Parathyroid adenoma (tissue), 2 donors: ENCODE results near the gene SDSL.

Experiments used
- H2AFZ ChIP-seq: fragments of 300-600 bp; sonication (generic); one replicate; pipeline ENCODE4 v1.7.0; 2017; ENCODE audit warnings: antibody characterized with exemption, mild to moderate bottlenecking
- H3K27ac ChIP-seq: fragments of 300-600 bp; sonication (generic); one replicate; pipeline ENCODE4 v1.7.0; 2017
- H3K27me3 ChIP-seq: fragments of 300-600 bp; sonication (generic); one replicate; pipeline ENCODE4 v1.7.0; 2017; ENCODE audit warnings: low read length; ENCODE audit not compliant: control insufficient read depth, insufficient read depth
- H3K36me3 ChIP-seq: fragments of 300-600 bp; sonication (generic); one replicate; pipeline ENCODE4 v1.7.0; 2017; ENCODE audit warnings: low read length; ENCODE audit not compliant: control insufficient read depth, insufficient read depth
- H3K4me1 ChIP-seq: fragments of 300-600 bp; sonication (generic); one replicate; pipeline ENCODE4 v1.7.0; 2017; ENCODE audit warnings: control low read depth
- H3K4me2 ChIP-seq: fragments of 300-600 bp; sonication (generic); one replicate; pipeline ENCODE4 v1.7.0; 2017; ENCODE audit warnings: low read length
- H3K4me3 ChIP-seq: fragments of 300-600 bp; sonication (generic); one replicate; pipeline ENCODE4 v1.7.0; 2017; ENCODE audit warnings: low read depth, low read length
- H3K79me2 ChIP-seq: fragments of 300-600 bp; sonication (generic); one replicate; pipeline ENCODE4 v1.7.0; 2017; ENCODE audit warnings: control low read depth
- H3K9ac ChIP-seq: fragments of 300-600 bp; sonication (generic); one replicate; pipeline ENCODE4 v1.7.0; 2017; ENCODE audit warnings: mild to moderate bottlenecking
- H3K9me3 ChIP-seq: fragments of 300-600 bp; sonication (generic); one replicate; pipeline ENCODE4 v1.7.0; 2017; ENCODE audit warnings: low read length; ENCODE audit not compliant: control insufficient read depth
- TF ChIP-seq, protein P1 (sequence below): fragments of 300-600 bp; sonication (generic); IDR thresholded peaks from one replicate; pipeline ENCODE4 v1.7.0; 2017; ENCODE audit warnings: antibody characterized with exemption, mild to moderate bottlenecking
- donor health status: primary hyperparathyroidism.

Gene SDSL

DNA sequence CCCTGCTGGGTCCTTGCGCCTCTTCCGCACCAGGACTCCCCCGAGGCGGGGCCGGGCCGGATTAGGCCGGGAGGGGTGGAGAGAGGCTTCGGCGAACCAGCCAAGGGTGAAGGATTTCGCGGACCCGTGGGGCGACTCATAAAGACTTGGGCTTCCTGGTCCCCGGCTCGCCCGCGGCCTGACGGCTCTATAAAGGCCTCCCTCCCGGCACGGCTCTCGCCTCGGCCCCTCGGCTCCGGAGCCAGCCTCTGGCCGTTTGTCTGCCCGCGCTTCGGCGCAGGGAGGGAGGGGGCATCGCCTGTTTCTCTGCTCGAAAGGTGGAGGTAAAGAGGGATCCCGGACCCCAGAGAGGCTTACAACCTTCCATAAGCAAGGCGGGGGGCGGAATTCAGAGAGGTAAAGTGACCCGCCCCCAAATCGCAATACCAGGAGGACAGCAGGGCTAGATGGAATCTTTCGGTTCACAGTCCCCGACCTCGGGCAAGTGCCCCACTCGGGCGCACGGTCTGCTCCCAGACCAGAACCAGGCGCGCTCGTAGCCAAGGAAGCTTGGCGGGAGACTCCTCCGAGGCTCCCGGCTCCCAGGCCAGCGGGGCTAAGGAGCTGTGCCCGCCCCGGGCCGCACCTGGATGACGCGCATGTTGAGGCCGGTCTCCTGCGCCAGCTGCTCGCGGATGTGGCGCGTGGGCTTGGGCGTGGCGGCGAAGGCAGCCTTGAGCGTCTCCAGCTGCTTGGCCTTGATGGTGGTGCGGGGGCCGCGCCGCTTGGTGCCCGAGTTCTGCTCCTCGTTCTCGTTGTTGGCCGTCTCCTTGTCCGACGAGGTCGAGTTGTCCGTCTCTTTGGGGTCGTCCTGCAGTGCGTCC lies 45.6 kb downstream of the SDSL start:
- peaks cover 37% of the 10 kb centered on the region for H3K27me3 ChIP-seq
- peak overlapping the region; percentile 38 for H2AFZ ChIP-seq
- peaks cover 3% of the 10 kb centered on the region for H3K4me1 ChIP-seq
- TF ChIP-seq, protein P1, sequence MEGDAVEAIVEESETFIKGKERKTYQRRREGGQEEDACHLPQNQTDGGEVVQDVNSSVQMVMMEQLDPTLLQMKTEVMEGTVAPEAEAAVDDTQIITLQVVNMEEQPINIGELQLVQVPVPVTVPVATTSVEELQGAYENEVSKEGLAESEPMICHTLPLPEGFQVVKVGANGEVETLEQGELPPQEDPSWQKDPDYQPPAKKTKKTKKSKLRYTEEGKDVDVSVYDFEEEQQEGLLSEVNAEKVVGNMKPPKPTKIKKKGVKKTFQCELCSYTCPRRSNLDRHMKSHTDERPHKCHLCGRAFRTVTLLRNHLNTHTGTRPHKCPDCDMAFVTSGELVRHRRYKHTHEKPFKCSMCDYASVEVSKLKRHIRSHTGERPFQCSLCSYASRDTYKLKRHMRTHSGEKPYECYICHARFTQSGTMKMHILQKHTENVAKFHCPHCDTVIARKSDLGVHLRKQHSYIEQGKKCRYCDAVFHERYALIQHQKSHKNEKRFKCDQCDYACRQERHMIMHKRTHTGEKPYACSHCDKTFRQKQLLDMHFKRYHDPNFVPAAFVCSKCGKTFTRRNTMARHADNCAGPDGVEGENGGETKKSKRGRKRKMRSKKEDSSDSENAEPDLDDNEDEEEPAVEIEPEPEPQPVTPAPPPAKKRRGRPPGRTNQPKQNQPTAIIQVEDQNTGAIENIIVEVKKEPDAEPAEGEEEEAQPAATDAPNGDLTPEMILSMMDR, result no peak
- H3K9me3 ChIP-seq, result no peaks in the 10 kb centered on the region
- no peak overlapping the region for H3K9ac ChIP-seq
- H3K36me3 ChIP-seq, result no peaks in the 10 kb centered on the region
- peak overlapping the region; percentile 37 for H3K4me3 ChIP-seq
- peak overlapping the region; percentile 67 for H3K4me2 ChIP-seq
- no peaks in the 10 kb centered on the region for H3K79me2 ChIP-seq
- H3K27ac ChIP-seq, result no peak overlapping the region

DNA sequence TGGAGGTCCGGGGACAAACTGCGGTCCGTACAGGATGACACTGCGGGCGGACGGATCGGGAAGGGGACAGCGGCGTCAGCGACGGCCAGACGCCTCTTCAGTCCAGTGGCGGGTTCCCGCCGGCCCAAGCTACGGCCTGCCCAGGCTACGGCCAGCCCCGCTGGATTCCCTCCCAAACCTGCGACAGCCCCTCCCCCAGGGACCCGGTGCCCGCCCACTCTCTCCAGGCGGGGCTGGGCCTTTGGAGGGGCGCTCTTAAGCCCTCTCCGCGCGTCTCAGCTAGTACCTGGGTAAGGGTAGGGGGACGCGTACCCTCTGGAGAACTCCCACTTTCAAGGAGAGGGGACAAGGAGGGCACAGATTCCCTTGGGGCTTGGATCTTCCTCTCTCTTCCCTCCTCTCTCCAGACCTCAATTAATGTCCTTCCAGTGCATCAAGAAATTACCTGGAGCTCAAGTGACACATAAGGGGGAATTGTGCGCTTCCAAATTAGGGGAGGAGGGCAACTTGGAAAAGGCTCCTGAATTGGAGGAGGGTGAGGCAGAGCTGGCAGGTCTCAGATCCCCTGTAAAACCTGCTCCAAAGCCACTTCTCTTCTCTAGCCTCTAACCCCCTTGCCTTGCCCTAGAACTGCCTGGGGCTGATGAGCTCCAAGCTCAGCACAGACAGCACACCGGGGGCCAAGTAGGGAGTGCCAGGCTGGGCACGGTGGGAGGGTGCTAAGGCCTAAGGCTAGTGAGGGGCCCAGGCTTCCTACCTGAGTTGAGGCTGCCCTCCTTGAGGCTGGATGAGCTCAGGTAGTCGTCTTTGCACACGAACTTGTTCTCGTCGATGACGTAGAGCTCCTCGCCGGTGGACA lies 46.4 kb downstream of the SDSL start:
- Histone ChIP-seq H3K9ac (no peak overlapping the region), H3K27ac (no peak overlapping the region), H3K4me3 (no peak overlapping the region), H3K9me3 (no peaks in the 10 kb centered on the region), H2AFZ (no peak overlapping the region), H3K4me1 (peaks cover 3% of the 10 kb centered on the region), H3K36me3 (no peaks in the 10 kb centered on the region), H3K4me2 (no peak overlapping the region), H3K27me3 (peaks cover 41% of the 10 kb centered on the region), H3K79me2 (no peaks in the 10 kb centered on the region)
- TF ChIP-seq, protein P1, result no peak

DNA sequence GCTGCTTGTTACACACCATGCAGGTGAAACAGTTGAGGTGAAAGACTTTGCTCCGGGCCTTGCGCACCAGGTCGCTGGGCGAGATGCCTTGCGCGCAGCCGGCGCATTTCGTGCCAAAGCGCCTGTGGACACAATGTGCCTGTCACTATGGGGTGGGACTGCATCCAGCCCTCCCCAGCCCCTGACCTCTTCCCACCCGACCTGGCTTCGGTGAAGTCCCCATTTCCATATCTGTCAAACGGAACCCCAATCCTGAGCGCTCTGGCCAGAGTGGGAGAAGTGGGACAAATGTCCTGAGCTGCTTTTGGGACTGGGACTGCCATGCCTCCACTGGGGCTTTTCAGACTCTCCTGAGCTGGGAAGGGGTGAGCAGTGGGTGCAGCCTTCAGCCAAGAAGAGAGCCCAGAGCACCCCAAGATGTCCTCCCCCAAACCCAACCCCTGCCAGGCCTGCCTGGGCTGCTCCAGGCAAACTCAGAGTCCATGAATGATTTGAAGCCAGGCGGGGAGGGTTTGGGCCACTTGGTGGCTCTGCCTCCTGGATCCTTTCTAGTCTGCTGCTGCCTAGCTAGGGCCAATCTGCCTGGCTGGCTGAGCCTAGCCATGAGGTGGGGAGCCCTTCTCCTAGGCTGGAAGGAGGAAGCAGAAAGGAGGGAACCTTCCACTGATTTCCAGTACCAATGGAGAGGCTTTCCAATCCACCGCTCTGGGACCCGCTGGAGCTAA lies 47.2 kb downstream of the SDSL start:
- Histone ChIP-seq H3K9ac (no peak overlapping the region), H3K79me2 (no peaks in the 10 kb centered on the region), H3K36me3 (no peaks in the 10 kb centered on the region), H3K4me2 (no peak overlapping the region), H3K4me3 (no peak overlapping the region), H3K27me3 (peaks cover 41% of the 10 kb centered on the region), H3K9me3 (no peaks in the 10 kb centered on the region), H2AFZ (no peak overlapping the region), H3K27ac (no peak overlapping the region), H3K4me1 (peaks cover 3% of the 10 kb centered on the region)
- TF ChIP-seq, protein P1, result no peak

DNA sequence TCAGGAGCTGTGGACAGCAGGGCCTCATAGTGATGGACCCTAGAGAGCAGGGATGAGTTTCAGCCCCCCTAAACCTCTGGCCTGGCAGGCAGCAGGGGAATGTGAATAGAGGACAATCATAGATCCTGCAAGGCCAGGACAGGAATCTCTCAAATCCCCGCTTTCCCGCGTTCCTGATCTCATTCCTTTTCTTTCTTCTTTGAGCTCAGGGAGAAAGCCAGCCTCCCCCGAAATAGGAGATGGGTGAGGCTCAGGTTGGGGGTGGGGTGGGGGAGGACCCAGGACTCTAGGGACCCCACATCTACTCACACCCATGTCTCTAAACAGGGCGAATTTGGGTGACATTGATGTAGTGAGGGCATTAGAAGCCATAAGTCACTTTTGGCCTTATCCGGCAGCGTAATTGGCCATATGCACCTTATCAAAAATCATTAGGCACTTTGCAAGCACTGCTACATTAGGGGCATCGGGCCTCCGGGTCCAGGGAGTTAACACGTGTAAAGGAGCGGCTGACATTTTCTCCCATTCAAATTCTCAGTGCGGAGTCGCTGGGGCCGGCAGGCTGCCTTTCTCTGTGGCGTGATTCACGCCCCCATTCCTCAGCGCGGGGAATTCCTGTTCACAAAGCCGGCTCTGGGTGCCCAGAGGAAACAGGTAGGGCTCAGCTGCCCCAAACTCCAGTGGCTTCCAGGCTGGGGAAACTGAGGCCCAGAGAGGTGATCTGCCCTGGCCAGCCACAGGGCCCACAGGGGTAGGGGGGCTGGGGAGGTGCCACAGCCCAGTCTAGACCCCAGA lies 48.0 kb downstream of the SDSL start:
- no peak overlapping the region for H2AFZ ChIP-seq
- H3K36me3 ChIP-seq, result no peaks in the 10 kb centered on the region
- H3K79me2 ChIP-seq, result no peaks in the 10 kb centered on the region
- H3K9me3 ChIP-seq, result no peaks in the 10 kb centered on the region
- no peak overlapping the region for H3K9ac ChIP-seq
- no peak overlapping the region for H3K27ac ChIP-seq
- no peak overlapping the region for H3K4me2 ChIP-seq
- TF ChIP-seq, protein P1, result no peak
- peaks cover 3% of the 10 kb centered on the region for H3K4me1 ChIP-seq
- H3K27me3 ChIP-seq, result peaks cover 41% of the 10 kb centered on the region
- no peak overlapping the region for H3K4me3 ChIP-seq
